HepG2 (cell line): ENCODE results near the gene DNAJC2. TPM values are rescaled to one million over a fixed set of nuclear protein-coding genes. Genes with fewer than 3 reads are reported as not detected.

Experiments used
- BRD4 ChIP-seq: sonication (generic); formaldehyde crosslinking; IDR thresholded peaks from 2 replicates; pipeline ENCODE4 v1.4.0; 2020; ENCODE audit warnings: missing genetic modification reagents
- CCDC6 ChIP-seq: sonication (generic); formaldehyde crosslinking; IDR thresholded peaks from 2 replicates; pipeline ENCODE4 v1.8.1; 2022; ENCODE audit warnings: mild to moderate bottlenecking, missing genetic modification reagents, moderate library complexity
- FOXA1 ChIP-seq, 2 experiments: fragments of 450-650 bp in 1 of 2; sonication (generic) in 1 of 2; formaldehyde crosslinking in 1 of 2; IDR thresholded peaks; 2 replicates each; pipeline versions ENCODE4 v1.4.0 to v1.6.1; 2016 to 2020; ENCODE audit warnings: missing genetic modification reagents in 1 of 2
- GLMP ChIP-seq: sonication (generic); formaldehyde crosslinking; IDR thresholded peaks from 2 replicates; pipeline ENCODE4 v1.9.0; 2021; ENCODE audit warnings: missing genetic modification reagents, mild to moderate bottlenecking, borderline replicate concordance
- IRF2 ChIP-seq: IDR thresholded peaks from 2 replicates; pipeline ENCODE4 v1.6.1; 2018; ENCODE audit warnings: missing genetic modification reagents, missing compliant biosample characterization
- MLX ChIP-seq: IDR thresholded peaks from 2 replicates; pipeline ENCODE4 v1.6.1; 2016
- MTA1 ChIP-seq: sonication (generic); formaldehyde crosslinking; IDR thresholded peaks from 2 replicates; pipeline ENCODE4 v1.4.0; 2020; ENCODE audit warnings: missing genetic modification reagents, mild to moderate bottlenecking, borderline replicate concordance
- PCBP1 ChIP-seq: fragments of 200-400 bp; formaldehyde crosslinking; IDR thresholded peaks from 2 replicates; pipeline ENCODE4 v1.6.1; 2017; ENCODE audit warnings: mild to moderate bottlenecking, low read depth, low read length, borderline replicate concordance
- PITX1 ChIP-seq: sonication (generic); formaldehyde crosslinking; IDR thresholded peaks from 2 replicates; pipeline ENCODE4 v1.5.1; 2020; ENCODE audit warnings: mild to moderate bottlenecking, missing genetic modification reagents
- SALL1 ChIP-seq: sonication (generic); formaldehyde crosslinking; IDR thresholded peaks from 2 replicates; pipeline ENCODE4 v1.8.0; 2022; ENCODE audit warnings: mild to moderate bottlenecking, missing genetic modification reagents
- SP4 ChIP-seq: sonication (generic); formaldehyde crosslinking; IDR thresholded peaks from 2 replicates; pipeline ENCODE4 v1.8.1; 2023; ENCODE audit warnings: mild to moderate bottlenecking, missing genetic modification reagents
- TCF7 ChIP-seq: sonication (generic); IDR thresholded peaks from 2 replicates; pipeline ENCODE4 v1.6.1; 2016; ENCODE audit warnings: antibody characterized with exemption, low read depth
- ZFAT ChIP-seq: sonication (generic); formaldehyde crosslinking; conservative IDR thresholded peaks from 2 replicates; pipeline ENCODE4 v1.8.1; 2023; ENCODE audit warnings: missing genetic modification reagents, inconsistent platforms
- ZFP91 ChIP-seq: sonication (generic); formaldehyde crosslinking; IDR thresholded peaks from 2 replicates; pipeline ENCODE4 v1.9.0; 2022; ENCODE audit warnings: missing genetic modification reagents, mild to moderate bottlenecking, borderline replicate concordance
- ZNF160 ChIP-seq: sonication (generic); formaldehyde crosslinking; IDR thresholded peaks from 2 replicates; pipeline ENCODE4 v1.8.0; 2022; ENCODE audit warnings: mild to moderate bottlenecking, inconsistent platforms, missing genetic modification reagents
- ZNF292 ChIP-seq: sonication (generic); formaldehyde crosslinking; IDR thresholded peaks from 2 replicates; pipeline ENCODE4 v1.8.1; 2022; ENCODE audit warnings: mild to moderate bottlenecking, low read depth, missing genetic modification reagents, borderline replicate concordance
- ZNF552 ChIP-seq: sonication (generic); formaldehyde crosslinking; IDR thresholded peaks from 2 replicates; pipeline ENCODE4 v1.9.0; 2022; ENCODE audit warnings: missing genetic modification reagents, mild to moderate bottlenecking, borderline replicate concordance
- ZNF605 ChIP-seq: sonication (generic); formaldehyde crosslinking; IDR thresholded peaks from 2 replicates; pipeline ENCODE4 v1.8.0; 2022; ENCODE audit warnings: mild to moderate bottlenecking, missing genetic modification reagents
- ZNF615 ChIP-seq: sonication (generic); formaldehyde crosslinking; IDR thresholded peaks from 2 replicates; pipeline ENCODE4 v1.5.0; 2020; ENCODE audit warnings: mild to moderate bottlenecking, missing genetic modification reagents, borderline replicate concordance
- ZNF639 ChIP-seq: conservative IDR thresholded peaks from 2 replicates; pipeline ENCODE4 v1.6.1; 2018; ENCODE audit warnings: missing genetic modification reagents
- ZNF792 ChIP-seq: IDR thresholded peaks from 2 replicates; pipeline ENCODE4 v1.6.1; 2016
- polyA plus RNA-seq, 8 experiments: library from polyadenylated mRNA; depleted of rRNA in 3 of 8; stranded (reverse) in 7 of 8; unstranded in 1 of 8; fragments of >200 nt; fragmentation: Illumina TruSeq in 4 of 8; extraction: Trizol in 4 of 8; gene quantifications; 2 replicates each; pipeline versions ENCODE4 v1.2.1 to v1.2.3, GENCODE V29; 2011 to 2016; ENCODE audit warnings: low read depth in 4 of 8, missing spikeins in 1 of 8, mixed read lengths in 1 of 8; ENCODE audit not compliant: insufficient read depth in 1 of 8
- total RNA-seq, 5 experiments: library from RNA; depleted of rRNA; stranded (reverse); fragments of >200 nt; fragmentation: Illumina TruSeq; extraction: Trizol; gene quantifications; 2 replicates each; pipeline ENCODE4 v1.2.3, GENCODE V29; 2016; ENCODE audit warnings: low read depth in 1 of 5
- TF ChIP-seq, protein P1 (sequence below): sonication (generic); formaldehyde crosslinking; IDR thresholded peaks from 2 replicates; pipeline ENCODE4 v1.4.0; 2020; ENCODE audit warnings: mild to moderate bottlenecking, missing genetic modification reagents

Gene DNAJC2
- total and polyA plus RNA-seq, 2 of the 13 experiments (the other 11 are each of a cell fraction or from before 2014, with no cell fraction given): 19.6 to 42.0 TPM

DNA sequence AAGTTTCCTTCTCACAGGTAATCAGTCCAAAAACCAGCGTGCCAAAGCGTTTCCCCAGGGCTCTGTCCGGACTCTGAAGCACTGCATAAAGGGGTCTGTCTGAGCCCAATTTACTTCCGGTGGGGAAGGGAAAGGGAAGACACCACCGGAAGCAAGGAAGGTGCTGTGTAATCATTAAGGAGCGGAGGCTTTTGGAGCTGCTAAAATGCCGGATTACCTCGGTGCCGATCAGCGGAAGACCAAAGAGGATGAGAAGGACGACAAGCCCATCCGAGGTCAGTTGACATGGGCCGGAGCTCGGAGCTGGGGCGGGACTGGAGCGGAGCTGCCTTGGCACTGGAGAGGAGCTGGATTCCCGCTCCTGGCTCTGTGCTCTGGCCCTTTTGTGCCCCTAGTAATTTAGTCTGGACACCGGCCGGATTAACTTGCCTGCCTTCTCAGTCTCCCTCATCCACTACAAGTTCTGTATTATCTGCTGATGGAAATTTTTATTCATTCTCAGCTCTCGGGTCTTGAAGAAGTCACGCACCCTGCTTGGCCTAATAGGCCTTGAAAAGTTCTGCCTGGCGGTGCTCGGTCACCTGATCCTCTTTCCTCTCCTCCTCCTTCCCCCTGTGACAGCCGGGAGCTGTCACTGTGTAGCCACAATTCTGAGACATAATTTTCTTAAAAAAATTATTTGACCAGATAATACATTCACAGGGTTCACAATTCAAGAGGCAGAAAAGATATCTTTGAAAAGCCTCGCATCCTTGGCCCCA lies 3.1 kb upstream of the DNAJC2 start, which contains the start of gene PSMC2 (continued):
- no peak for TF ChIP-seq ZNF292 (CRISPR knock-in tag)
- peak; percentile 67 for TF ChIP-seq SALL1 (CRISPR knock-in tag)
- TF ChIP-seq, protein P1, sequence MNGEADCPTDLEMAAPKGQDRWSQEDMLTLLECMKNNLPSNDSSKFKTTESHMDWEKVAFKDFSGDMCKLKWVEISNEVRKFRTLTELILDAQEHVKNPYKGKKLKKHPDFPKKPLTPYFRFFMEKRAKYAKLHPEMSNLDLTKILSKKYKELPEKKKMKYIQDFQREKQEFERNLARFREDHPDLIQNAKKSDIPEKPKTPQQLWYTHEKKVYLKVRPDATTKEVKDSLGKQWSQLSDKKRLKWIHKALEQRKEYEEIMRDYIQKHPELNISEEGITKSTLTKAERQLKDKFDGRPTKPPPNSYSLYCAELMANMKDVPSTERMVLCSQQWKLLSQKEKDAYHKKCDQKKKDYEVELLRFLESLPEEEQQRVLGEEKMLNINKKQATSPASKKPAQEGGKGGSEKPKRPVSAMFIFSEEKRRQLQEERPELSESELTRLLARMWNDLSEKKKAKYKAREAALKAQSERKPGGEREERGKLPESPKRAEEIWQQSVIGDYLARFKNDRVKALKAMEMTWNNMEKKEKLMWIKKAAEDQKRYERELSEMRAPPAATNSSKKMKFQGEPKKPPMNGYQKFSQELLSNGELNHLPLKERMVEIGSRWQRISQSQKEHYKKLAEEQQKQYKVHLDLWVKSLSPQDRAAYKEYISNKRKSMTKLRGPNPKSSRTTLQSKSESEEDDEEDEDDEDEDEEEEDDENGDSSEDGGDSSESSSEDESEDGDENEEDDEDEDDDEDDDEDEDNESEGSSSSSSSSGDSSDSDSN (CRISPR knock-in tag): peak; percentile 77
- no peak for TF ChIP-seq SP4 (CRISPR knock-in tag)
- TF ChIP-seq ZNF552 (CRISPR knock-in tag): no peak
- TF ChIP-seq ZFP91: peak; percentile 63
- TF ChIP-seq CCDC6 (CRISPR knock-in tag): no peak
- no peak for TF ChIP-seq MTA1 (CRISPR knock-in tag)
- TF ChIP-seq ZNF639 (CRISPR knock-in tag): no peak; the same call in 1 of the 2 replicates
- no peak for TF ChIP-seq PCBP1
- TF ChIP-seq ZNF792 (CRISPR knock-in tag): peak; percentile 80
- TF ChIP-seq GLMP (CRISPR knock-in tag): no peak
- 0 out of 2 replicates have a peak, but pooled peaks have one; percentile 78 for TF ChIP-seq ZNF615 (CRISPR knock-in tag)
- TF ChIP-seq ZFAT (CRISPR knock-in tag): no peak
- no peak for TF ChIP-seq ZNF605
- TF ChIP-seq BRD4 (CRISPR knock-in tag): 0 out of 2 replicates have a peak, but pooled peaks have one; percentile 65
- no peak for TF ChIP-seq FOXA1 (IDR thresholded peaks at IDR 0.05)
- TF ChIP-seq FOXA1 (CRISPR knock-in tag; IDR thresholded peaks at IDR 0.05): peak; percentile 63
- TF ChIP-seq MLX (CRISPR knock-in tag): 0 out of 2 replicates have a peak, but pooled peaks have one; percentile 21
- TF ChIP-seq PITX1 (CRISPR knock-in tag): peak; percentile 47
- TF ChIP-seq ZNF160 (CRISPR knock-in tag): no peak
- peak; percentile 88 for TF ChIP-seq IRF2 (CRISPR knock-in tag)
- TF ChIP-seq TCF7: no peak
